Esophagus muscularis mucosa (tissue), 4 donors: ENCODE results near the gene PYGB. TPM values are rescaled to one million over a fixed set of nuclear protein-coding genes. Genes with fewer than 3 reads are reported as not detected.

Experiments used
- DNase-seq: peaks from one replicate; pipeline ENCODE4 v3.0.0-alpha.2; 2017; ENCODE audit errors: extremely low spot score
- H3K27ac ChIP-seq, 4 donors: fragments of 200-600 bp; sonication (generic); replicated peaks in 1 of 4; 1 replicate in 3 of 4; 2 replicates in 1 of 4; pipeline ENCODE4 v1.5.1; 2016 to 2019; ENCODE audit warnings: mild to moderate bottlenecking in 1 of 4
- H3K27me3 ChIP-seq, 4 donors: fragments of 200-600 bp; sonication (generic); one replicate each; pipeline versions ENCODE4 v1.5.1 to v1.6.0; 2016 to 2019
- H3K36me3 ChIP-seq, 4 donors: fragments of 200-600 bp; sonication (generic); one replicate each; pipeline ENCODE4 v1.5.1; 2016 to 2019
- H3K4me1 ChIP-seq, 4 donors: fragments of 200-600 bp; sonication (generic); one replicate each; pipeline ENCODE4 v1.5.1; 2016 to 2019
- H3K4me3 ChIP-seq, 4 donors: fragments of 200-600 bp; sonication (generic); 1 replicate in 2 of 4; 2 replicates in 2 of 4; pipeline ENCODE4 v1.5.1; 2016 to 2019; ENCODE audit warnings: mild to moderate bottlenecking in 4 of 4, moderate library complexity in 1 of 4
- H3K9me3 ChIP-seq, 4 donors: fragments of 200-600 bp; sonication (generic); 1 replicate in 3 of 4; 2 replicates in 1 of 4; pipeline ENCODE4 v1.5.1; 2016 to 2019
- EP300 ChIP-seq: sonication (generic); formaldehyde crosslinking; IDR thresholded peaks from one replicate; pipeline ENCODE4 v1.6.1; 2017; ENCODE audit warnings: antibody characterized with exemption
- POLR2A ChIP-seq: fragments of 450-650 bp; IDR thresholded peaks from one replicate; pipeline ENCODE4 v1.6.1; 2017; ENCODE audit warnings: antibody characterized with exemption, moderate library complexity, mild to moderate bottlenecking, low read depth
- POLR2AphosphoS5 ChIP-seq, 2 donors: sonication (generic); formaldehyde crosslinking; IDR thresholded peaks; one replicate each; pipeline ENCODE4 v1.6.1; 2017; ENCODE audit warnings: antibody characterized with exemption in 2 of 2
- WGBS: methylation state at CpG from one replicate; pipeline ENCODE4 v1.1.5; 2018; 5-methylcytosine and 5-hydroxymethylcytosine counted together
- intact Hi-C: fragments of 100-400 bp; cut with DNase I; formaldehyde crosslinking; loops from one replicate; pipeline ENCODE4 v1.15.1; 2023
- total RNA-seq, 4 donors: library from RNA; depleted of rRNA; stranded (reverse); fragments of >200 nt; gene quantifications; one replicate each; pipeline versions ENCODE4 v1.1.0 to v1.2.1, GENCODE V29; 2016
- TF ChIP-seq, protein P1 (sequence below), 3 experiments: fragments of 200-600 bp in 2 of 3; fragments of 450-650 bp in 1 of 3; sonication (generic) in 2 of 3; IDR thresholded peaks; one replicate each; pipeline ENCODE4 v1.5.1; 2017 to 2019; ENCODE audit warnings: antibody characterized with exemption in 3 of 3, mild to moderate bottlenecking in 2 of 3, moderate library complexity in 1 of 3

Gene PYGB
- total RNA-seq, 4 donors from 2014 or later: 398 to 632 (median 462) TPM

DNA sequence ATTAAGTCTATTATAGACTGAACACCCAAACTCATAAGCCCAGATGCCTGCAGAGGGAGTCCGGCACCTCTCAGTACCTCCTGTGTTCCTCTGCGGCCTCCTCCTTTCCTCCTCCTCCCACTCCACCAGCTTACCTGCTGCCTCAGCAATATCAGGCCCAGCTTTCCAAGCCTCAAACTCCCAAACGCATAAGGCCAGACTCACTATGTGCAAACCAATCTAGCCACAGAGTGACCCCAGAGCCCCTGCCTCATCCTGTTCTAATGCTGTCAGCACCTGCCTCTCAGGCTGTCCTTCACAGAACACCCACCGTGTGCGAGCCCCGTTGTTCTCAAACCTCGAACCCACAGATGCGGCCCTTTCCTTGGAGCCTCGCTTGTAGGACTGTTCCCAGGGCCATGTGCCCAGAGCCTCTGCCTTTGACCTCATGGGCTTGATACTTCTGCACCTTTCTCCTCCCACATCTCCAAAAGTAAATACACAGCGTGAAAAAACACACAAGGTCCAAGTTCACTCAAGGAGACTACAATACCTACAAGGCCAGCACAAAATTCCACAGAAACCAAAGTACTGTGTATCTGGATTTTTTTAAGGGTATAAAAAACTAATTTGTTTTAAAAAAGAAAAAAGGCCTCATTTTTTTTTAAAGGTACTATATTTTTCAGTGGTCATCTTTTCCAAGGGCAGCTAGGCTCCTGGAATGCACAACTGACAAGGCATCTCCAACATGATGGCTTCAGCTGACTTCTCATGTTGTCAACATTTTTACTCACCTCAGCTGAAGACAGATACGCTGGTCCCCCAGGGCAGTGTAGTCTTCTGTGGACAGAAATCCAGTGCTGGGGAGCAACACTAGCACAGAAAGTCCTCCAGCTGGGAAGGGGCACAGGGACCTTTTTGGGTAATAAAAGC, 90.5 kb downstream of the PYGB start:
- TF ChIP-seq POLR2AphosphoS5 (IDR thresholded peaks at IDR 0.05) (no peak), POLR2A (no peak), EP300 (no peak)
- TF ChIP-seq, protein P1, sequence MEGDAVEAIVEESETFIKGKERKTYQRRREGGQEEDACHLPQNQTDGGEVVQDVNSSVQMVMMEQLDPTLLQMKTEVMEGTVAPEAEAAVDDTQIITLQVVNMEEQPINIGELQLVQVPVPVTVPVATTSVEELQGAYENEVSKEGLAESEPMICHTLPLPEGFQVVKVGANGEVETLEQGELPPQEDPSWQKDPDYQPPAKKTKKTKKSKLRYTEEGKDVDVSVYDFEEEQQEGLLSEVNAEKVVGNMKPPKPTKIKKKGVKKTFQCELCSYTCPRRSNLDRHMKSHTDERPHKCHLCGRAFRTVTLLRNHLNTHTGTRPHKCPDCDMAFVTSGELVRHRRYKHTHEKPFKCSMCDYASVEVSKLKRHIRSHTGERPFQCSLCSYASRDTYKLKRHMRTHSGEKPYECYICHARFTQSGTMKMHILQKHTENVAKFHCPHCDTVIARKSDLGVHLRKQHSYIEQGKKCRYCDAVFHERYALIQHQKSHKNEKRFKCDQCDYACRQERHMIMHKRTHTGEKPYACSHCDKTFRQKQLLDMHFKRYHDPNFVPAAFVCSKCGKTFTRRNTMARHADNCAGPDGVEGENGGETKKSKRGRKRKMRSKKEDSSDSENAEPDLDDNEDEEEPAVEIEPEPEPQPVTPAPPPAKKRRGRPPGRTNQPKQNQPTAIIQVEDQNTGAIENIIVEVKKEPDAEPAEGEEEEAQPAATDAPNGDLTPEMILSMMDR (IDR thresholded peaks at IDR 0.05): no peak

DNA sequence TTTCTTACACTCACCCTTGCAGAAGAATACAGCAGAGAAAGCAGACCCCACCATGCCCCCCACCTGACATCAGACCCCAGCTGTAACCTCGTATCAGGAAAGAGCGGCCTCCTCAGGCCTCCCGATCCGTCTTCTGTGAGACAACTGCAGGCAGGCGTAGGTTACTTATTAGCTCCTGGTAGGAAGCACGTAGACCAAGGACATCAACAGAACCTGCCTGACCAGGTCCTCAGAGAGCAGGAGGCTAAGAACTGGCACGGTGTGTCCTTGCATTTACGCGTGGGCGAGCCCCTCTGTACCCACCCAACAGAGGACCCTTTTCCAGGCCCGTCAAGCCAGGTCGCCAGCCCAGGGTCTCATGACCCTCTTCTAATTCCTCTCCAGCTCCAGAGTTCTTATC, 91.7 kb downstream of the PYGB start:
- no peaks in the 10 kb centered on the region for H3K27me3 ChIP-seq
- H3K4me1 ChIP-seq: peaks cover 0 to 4% (median 0%) of the 10 kb centered on the region in 4 donors
- no peaks in the 10 kb centered on the region for H3K9me3 ChIP-seq
- TF ChIP-seq EP300: no peak
- no peak for TF ChIP-seq POLR2AphosphoS5 (IDR thresholded peaks at IDR 0.05)
- TF ChIP-seq POLR2A: no peak
- TF ChIP-seq, protein P1 (IDR thresholded peaks at IDR 0.05): no peak
- 96% methylated on average over 12 of the region's 12 CpGs for WGBS
- intact Hi-C loops: no loop called here
- DNase-seq: no peak
- H3K4me3 ChIP-seq: no peak overlapping the region
- peaks cover 0 to 10% (median 10%) of the 10 kb centered on the region in 4 donors for H3K36me3 ChIP-seq
- H3K27ac ChIP-seq: no peak overlapping the region

More for the DNA sequence above, 90.5 kb downstream of the PYGB start:
- Histone ChIP-seq H3K9me3 (no peaks in the 10 kb centered on the region), H3K27me3 (no peaks in the 10 kb centered on the region), H3K4me3 (no peak overlapping the region), H3K36me3 (peaks cover 0 to 10% (median 10%) of the 10 kb centered on the region in 4 donors), H3K27ac (no peak overlapping the region), H3K4me1 (peaks cover 0 to 4% (median 0%) of the 10 kb centered on the region in 4 donors)
- no peak for DNase-seq
- intact Hi-C loops: no loop called here
- WGBS: 90% methylated on average over 11 of the region's 11 CpGs

DNA sequence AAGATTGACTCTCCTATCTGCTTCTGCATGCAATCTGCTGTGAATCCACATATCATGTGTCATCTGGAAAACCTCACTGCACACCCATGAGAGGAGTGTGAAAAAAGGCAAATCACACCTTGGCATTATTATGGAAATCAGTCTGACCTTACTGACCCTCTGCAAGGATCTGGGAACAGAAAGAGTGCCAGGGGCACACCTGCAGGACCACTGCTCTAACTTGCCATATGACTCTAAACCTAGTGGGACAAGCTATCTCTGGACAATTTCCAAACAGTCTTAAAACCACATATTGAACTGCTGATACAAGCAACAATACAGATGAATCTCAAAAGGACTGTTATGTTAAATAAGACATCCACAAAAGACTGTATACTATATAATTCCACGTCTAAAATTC, 92.5 kb downstream of the PYGB start:
- Histone ChIP-seq H3K27me3 (no peaks in the 10 kb centered on the region), H3K36me3 (peaks cover 0 to 10% (median 10%) of the 10 kb centered on the region in 4 donors), H3K4me3 (no peak overlapping the region), H3K9me3 (no peaks in the 10 kb centered on the region), H3K27ac (no peak overlapping the region), H3K4me1 (peaks cover 0 to 4% (median 0%) of the 10 kb centered on the region in 4 donors)
- DNase-seq: no peak
- TF ChIP-seq EP300 (no peak), POLR2A (no peak), POLR2AphosphoS5 (IDR thresholded peaks at IDR 0.05) (no peak)
- TF ChIP-seq, protein P1 (IDR thresholded peaks at IDR 0.05): no peak
- WGBS: 41% methylated on average over 1 of the region's 1 CpG
- intact Hi-C loops: no loop called here

DNA sequence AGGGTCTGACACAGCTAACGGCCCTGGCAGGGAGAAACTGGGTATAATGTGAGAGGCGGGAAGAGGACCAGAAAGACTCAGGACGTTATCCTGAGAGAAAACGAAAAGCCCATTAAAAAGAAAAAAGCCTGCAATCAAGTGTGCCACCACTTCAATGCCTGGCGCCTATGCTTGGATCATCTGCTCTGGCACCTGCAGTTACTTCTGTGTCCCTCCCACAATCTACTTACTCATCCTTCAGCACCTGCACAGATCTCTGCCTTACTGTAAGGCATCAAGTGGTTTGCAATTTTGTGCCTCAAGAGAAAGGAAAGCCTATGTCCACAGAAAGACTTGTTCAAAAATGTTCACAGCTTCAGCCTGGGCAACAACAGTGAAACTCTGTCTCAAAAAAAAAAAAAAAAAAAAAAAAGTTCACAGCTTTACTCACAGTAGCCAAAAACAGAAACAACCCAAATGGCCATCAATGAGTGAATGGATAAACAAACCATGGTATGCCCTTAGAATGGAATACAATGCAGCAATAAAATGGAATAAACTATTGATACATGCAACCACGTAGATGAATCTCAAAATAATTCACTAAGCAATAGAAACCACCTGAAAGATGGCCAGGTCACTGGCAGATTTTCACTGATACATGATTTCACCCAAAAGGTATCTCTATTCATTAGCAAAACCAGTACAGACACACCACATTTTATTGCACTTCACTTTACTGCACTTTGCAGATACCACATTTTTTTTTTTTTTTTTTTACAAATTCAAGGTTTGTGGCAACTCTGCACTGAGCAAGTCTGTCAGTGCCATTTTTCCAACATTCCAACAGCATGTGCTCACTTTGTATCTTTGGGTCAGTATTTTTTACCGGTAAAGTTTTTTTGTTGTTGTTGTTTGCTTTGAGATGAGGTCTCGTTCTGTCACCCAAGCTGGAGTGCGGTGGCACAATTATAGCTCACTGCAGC, 94.1 kb downstream of the PYGB start:
- Histone ChIP-seq H3K27me3 (no peaks in the 10 kb centered on the region), H3K4me3 (no peak overlapping the region), H3K36me3 (peaks cover 0 to 10% (median 7%) of the 10 kb centered on the region in 4 donors), H3K27ac (no peak overlapping the region), H3K9me3 (no peaks in the 10 kb centered on the region), H3K4me1 (peaks cover 0 to 4% (median 0%) of the 10 kb centered on the region in 4 donors)
- no peak for DNase-seq
- no peak for TF ChIP-seq POLR2AphosphoS5 (IDR thresholded peaks at IDR 0.05)
- TF ChIP-seq EP300: no peak
- TF ChIP-seq POLR2A: no peak
- TF ChIP-seq, protein P1 (IDR thresholded peaks at IDR 0.05): no peak
- 94% methylated on average over 9 of the region's 9 CpGs for WGBS
- intact Hi-C loops: no loop called here
